Activated T-helper 1 cell treated with Interleukin-2 at 50 U/mL for 16 hours (primary cell): ENCODE data around the gene FH.

Experiments
- DNase-seq: peaks from one replicate; pipeline ENCODE4 v3.0.0-alpha.2; 2020; ENCODE audit warnings: low read depth

FH gene

DNA sequence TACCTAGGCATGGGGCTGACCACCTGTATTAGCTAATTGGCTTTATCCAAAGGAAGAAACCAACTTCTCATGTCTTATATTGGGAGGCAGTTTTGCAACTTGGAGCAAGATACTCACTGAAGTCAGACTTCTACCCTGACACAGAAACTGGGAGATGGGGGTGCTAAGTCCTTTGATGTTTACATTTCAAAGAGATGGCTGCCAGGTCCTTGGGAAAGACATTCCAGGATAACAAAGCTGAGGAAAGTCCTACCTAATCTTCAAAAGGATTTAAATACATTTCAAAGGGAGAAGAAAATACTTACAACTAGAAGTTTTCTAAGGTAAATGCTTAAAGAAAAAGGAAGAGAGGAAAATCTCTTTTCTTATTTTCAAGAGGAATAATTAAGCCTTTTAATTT, 62.1 kb downstream of the FH start:
- no peak for DNase-seq

DNA sequence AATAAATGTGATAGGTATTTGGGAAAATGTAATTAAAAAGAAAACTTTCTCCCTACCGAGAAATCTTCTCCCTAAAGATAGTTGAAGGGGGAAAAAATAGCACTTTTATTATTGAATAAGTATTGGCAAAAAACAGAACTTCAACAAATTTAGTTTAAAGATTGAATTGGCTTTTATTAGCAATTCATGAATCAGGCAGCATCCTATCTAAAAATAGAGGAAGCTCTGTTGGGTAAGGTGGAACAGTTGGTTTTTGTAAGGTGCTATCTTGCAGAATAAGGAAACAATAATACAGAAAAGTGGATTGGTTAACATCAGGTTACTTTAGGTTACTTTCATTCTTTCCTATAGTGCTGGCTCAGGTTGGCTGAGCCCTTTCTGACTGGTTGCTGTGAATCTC, 62.8 kb downstream of the FH start:
- no peak for DNase-seq

DNA sequence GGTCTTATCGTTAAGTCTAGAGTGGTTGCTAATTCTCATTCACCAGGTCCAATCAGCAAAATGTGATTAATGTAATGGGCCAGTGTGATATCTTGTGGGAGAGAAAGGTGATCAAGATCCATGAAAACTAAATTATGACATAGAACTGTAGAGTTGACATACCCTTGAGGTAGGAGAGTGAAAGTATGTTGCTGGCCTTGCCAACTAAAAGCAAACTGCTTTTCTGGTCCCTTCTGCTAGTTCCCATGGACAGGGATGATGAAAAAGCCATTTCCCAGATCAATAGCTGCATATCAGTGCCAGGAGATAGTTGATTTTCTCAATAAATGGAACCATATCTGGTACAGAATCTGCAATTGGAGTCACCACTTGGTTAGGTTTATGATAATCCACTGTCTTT, 65.8 kb downstream of the FH start:
- DNase-seq, result no peak

DNA sequence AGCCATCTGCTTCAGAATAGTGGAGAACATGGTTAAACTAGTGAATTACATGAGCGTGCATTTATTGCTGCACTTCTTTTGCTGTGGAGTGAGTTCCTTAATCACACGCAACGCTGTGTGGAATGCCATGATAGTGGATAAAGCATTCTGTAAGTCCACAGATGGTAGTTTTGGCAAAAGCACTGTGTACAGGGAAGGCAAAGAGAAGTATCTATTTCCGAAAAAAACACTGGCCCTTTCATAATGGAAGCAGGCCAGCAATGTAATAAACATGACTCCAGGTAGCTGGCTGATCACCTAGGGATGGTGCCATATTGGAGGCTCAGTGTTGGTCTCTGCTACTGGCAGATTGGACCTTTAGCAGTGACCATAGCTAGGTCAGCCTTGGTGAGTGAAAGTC, 67.6 kb downstream of the FH start:
- no peak for DNase-seq
